ENCODE measurements around the gene LTBP2.

- TF ChIP-seq CTCF (IDR thresholded peaks at IDR 0.05) (no peak), POLR2A (IDR thresholded peaks at IDR 0.05) (no peak)
These were observed 95.4 kb downstream of the LTBP2 start for GRCh38 chr14:74516451-74517160.
